ENCODE measurements around the gene TCEA2.

The TCEA2 gene

DNA sequence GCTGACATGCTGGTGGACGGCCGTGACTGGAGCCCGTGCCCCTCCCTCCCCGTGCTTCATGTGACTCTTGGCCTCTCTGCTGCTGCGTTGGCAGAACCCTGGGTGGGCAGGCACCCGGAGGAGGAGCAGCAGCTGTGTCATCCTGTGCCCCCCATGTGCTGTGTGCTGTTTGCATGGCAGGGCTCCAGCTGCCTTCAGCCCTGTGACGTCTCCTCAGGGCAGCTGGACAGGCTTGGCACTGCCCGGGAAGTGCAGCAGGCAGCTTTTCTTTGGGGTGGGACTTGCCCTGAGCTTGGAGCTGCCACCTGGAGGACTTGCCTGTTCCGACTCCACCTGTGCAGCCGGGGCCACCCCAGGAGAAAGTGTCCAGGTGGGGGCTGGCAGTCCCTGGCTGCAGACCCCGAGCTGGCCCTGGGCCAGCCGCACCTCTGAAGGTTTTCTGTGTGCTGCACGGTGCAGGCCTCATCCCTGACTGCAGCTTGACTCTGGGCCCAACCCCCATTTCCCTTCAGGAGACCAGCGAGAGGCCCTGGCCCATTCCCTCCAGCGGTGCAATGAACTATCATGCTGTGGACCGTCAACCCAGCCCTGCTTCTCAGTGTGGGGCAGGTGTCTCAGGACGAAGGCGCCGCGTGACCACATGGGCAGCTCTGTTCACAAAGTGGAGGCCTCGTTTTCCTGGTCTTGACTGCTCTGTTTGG is 36.2 kb downstream of the TCEA2 start:
- DNase-seq = no peak

- DNase-seq = no peak
Observed at GRCh38 chr20:64099880-64100565, 37.0 kb downstream of the TCEA2 start.

- no peak for DNase-seq
Observed at GRCh38 chr20:64100566-64100888, 37.5 kb downstream of the TCEA2 start.

GRCh38 chr20:64100946-64101688 is 38.1 kb downstream of the TCEA2 start:
- no peak for DNase-seq

DNA sequence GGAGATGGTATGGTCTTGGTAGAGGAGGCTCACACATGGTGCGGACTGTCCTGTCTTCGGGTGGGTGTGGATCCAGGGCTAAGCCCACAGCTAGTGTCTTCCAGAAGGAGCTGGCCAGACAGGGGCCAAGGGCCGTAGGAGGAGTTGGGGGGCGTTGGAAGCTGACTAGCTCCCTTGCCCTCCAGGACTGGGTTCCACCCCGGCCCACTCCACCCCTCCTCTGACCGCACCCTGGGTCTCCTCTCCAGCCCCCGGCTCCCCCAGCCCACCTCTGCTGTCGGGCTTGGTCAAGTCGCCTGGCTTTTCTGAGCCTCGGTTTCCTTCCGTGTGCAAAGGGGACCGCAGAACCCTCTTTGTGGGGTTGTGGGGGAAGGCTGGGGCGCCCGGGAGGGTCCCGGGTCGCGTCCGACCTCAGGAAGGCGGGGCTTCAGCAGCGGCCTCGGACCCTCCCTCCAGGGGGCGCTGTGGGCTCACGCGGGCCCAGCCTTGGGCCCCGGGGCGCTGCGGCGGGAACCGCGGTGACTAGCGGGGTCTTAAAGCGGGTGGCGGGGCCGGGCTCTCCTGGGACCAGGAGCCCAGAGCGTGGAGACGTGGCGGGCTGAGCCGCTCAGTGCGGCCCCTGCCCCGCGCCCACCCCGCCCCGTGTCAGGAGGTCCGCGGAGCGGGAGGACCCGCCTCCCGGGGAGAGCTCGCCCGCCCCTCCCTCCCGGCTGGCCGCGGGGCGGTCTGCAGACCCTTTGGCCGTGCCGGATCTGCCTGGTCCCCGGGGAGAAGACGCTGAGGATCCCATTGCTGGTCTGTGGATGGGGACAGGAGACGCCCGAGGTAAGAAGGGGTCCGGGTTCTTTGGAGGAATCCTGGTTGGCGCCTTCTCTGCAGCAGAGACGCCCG is 39.0 kb downstream of the TCEA2 start:
- DNase-seq = peak; percentile 58 to 59

DNA sequence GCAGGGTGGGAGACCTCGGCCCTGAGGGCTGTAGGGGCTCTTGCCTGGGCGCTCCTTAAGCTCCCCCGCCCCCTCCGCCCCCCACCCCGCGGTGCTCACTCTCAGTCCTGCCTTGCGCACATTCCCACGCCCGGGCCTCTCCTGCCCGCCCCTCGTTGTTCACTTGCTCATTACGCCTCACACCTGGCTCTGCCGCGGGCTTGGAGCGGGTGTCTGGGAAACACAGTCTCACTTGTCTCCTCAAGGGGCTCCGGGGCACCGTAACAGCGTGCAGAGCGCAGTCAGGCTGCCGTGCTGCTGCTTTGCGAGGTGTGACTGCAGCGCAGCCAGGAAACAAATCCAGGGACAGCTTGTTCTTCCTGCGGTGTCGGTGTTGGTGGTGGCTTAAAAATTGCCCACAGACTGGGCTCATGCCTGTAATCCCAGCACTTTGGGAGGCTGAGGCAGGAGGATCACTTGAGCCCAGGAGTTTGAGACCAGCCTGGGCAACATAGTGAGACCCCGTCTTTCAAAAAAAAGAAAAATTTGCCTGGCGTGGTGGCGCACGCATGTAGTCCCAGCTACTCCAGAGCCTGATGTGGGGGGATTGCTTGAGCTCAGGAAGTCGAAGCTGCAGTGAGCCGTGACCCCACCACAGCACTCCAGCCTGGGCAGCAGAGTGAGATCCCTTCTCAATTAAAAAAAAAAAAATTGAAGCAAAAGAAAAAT is 39.8 kb downstream of the TCEA2 start:
- no peak for DNase-seq

GRCh38 chr20:64103871-64104666 is 41.1 kb downstream of the TCEA2 start:
- DNase-seq = no peak

- DNase-seq = no peak
Observed at GRCh38 chr20:64104667-64105451, 41.9 kb downstream of the TCEA2 start.

GRCh38 chr20:64105846-64106434 is 42.9 kb downstream of the TCEA2 start:
- DNase-seq = no peak

GRCh38 chr20:64106435-64106961 is 43.5 kb downstream of the TCEA2 start:
- DNase-seq = no peak

GRCh38 chr20:64106981-64107735 is 44.2 kb downstream of the TCEA2 start, which contains the start of gene NPBWR2:
Gene NPBWR2, minus strand, starts transcription at chr20:64107565. Its CDS starts 734 bp downstream, at chr20:64106831.
- no peak for DNase-seq

- no peak for DNase-seq
Observed at GRCh38 chr20:64107736-64108457, 44.9 kb downstream of the TCEA2 start.

- DNase-seq = no peak
Observed at GRCh38 chr20:64108731-64109681, 46.0 kb downstream of the TCEA2 start.

DNA sequence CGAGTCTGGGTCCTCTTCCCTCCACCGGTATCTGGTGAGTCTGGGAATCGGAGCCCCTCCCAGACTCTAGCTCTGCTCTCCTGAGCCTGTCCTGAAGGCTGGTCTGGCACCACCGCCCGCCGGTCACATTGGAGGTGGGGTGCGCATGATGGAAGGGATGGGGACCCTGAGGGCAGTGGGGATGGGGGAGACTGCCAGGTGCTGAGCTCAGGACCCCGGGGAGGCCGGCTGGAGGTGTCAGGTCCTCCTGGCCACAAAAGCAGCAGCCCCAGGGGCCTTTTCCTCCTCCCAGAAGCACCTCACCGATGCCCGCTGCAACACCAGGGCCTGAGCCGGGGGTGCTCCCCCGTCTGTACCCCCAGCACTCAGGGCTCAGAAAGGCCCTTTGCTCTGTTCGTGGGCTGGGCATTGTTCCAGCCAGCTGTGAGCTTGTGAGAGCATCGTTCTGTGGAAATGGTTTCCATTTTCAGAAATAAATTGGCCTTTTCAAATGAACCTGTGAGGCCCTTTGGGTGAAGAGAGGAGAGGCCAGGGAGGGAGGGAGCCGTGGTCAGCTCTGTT is 46.9 kb downstream of the TCEA2 start:
- no peak for DNase-seq

DNA sequence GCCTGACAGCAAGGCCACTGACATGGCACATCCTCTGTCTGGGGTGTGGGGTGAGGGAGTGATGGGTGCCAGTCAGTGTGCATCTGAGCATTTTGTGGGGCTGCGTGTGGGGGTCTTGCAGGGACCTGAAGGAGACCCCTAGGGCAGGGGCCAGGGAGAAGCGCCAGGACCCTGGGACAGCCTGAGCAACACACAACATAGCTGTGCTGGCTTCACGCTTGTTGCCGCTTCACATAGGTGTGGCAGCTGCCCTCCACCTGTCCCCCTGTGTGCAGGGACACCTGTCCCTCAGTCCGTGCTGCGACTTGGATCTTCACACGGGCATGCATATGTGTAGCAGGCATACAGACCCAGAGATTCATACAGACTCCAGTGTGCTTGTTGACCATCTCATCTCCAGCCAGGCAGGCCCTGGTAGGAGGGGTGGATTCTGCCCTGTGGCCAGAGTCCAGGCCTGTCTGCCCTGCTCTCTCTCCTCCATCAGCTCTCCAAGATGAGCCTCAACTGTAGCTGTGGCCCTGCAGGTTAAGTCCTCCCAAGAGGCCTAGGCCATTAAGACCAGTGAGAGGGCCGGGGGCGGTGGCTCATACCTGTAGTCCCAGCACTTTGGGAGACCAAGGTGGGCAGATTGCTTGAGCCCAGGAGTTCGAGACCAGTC is 47.5 kb downstream of the TCEA2 start:
- DNase-seq = no peak
